NCI-H1694 (cell line): Measurements from ENCODE around the gene ARSA.
"Not testable (repeated sequence)": the region's sequence is repeated elsewhere in the genome, so short reads cannot be mapped to it uniquely, and the experiment has no call there.

Experiments
- DNase-seq: peaks from one replicate; lab custom pipeline; 2025; lab: John Stamatoyannopoulos, UW

ARSA gene

GRCh38 chr22:50627642-50628542 lies at the start of gene ARSA:
Gene ARSA, minus strand, starts transcription at chr22:50628152. Its CDS starts 373 bp downstream, at chr22:50627779.
- peak; percentile 24 for DNase-seq

DNA sequence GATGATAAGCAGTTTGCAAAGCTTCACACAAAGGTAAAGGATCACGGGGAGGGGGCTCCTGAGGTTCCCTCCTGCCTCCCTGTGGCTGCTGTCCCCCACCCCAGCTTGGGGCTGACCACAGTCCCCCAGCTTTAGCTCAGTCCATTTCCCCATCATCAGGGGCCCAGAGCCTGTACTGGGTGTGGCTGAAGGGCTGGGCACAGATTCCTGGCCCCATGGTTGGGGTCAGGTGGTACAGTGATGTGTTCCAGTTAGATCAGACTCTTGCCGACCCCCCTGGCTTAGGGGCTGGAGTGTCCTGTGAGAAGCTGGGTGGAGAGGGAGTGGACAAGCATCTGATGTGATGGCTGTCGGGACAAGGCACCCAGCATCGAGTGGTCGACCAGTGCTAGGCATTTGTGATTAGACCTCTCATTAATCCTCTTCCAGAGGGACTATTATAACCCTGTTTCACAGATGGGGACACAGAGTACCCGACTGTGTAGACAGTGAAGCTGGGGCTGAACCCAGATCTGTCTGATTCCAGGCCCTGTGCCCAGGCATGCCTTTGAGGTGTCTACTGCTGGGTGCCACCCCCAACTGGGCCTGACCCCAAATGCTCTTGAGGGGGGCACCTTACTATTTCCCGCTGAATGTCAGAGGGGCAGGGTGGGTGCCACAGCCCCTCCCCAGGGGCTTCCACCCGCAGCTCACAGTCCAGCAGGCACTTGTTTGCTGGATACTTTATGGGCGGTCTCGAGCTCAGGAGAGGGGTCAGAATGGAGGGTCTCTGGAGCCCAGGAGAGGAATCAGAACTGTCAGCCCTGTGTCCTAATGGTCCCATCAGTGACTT lies 48.9 kb upstream of the ARSA start:
- no peak for DNase-seq

GRCh38 chr22:50676180-50676636 lies 48.3 kb upstream of the ARSA start:
- DNase-seq = no peak

DNA sequence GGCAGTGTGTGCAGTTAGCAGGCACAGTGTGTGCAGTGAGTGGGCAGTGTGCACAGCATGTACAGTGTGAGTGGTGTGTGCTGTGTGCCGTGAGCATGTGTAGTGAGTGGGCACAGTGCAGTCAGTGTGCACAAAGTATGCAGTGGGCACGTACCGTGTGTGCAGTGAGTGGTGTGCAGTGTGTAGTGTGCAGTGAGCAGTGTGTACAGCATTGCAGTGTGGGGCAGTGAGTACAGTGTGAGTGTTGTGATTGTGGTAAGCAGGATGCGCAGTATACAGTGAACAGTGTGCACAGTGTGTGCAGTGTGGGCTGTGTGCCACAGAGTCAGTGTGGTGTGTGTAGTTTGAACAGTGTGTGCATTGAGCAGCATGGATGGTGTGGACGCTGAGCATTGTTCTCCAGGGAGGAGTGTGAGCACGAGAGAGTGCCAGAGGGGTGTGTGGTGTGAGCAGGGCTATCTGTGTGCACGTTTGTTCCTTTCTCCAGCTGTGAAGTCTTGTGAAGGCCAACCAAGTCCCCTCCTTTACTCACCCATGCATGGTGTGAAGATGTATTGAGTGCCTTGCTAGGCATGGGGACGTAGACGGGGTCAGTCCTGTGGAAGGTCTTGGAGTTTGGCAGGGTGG lies 47.7 kb upstream of the ARSA start:
- DNase-seq = no peak

- DNase-seq = peak; percentile 14
Measured at GRCh38 chr22:50674606-50675552, 46.9 kb upstream of the ARSA start.

GRCh38 chr22:50674130-50674500 lies 46.2 kb upstream of the ARSA start:
- no peak for DNase-seq

DNA sequence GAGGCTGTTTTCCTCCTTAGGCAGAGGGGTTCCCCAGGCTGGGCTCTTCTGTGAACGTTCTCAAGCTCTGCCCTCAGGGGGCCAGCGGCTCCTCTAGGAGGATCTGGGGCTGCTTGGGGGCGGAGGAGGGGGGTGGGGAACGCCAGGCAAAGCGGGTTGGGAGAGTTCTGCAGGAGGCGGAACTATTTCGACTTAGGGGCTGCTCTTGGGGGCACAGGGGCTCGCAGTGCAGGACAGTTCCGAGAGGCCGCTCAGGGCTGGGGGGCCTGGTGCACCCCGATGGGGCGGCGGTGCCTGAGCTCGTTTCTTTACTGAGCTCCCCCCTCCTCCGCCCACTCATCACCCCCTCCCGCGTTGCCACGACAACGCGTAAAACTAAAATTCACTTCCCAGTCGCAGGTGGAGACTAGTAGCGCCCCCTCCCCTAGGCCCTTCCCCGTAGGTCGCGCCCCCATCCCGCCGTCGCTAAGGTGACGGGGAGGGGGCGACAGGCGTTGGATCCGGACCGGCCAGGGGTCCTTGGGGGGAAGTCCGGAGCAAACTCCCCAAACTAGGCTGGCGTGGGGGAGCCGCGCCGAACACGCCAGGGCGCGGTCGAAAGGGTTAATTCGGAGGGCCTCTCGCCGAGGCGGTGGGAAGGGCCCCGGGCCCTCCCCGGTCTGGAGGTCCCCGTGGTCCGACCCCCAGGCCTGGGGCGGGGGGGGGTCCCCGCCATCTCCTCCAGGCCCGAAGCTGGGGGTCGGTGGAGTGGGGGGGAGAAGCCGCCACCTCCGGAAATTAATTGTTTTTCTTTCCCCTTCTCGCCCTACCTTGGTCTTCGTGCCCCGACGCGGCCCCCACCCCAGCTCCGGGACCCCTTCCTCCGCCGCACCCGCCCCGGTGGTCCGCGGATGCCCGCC lies 45.5 kb upstream of the ARSA start:
- DNase-seq = no peak

GRCh38 chr22:50672471-50673230 lies 44.7 kb upstream of the ARSA start, which contains the start of gene SHANK3:
Gene SHANK3, plus strand, starts transcription at chr22:50672823.
- no peak for DNase-seq

DNA sequence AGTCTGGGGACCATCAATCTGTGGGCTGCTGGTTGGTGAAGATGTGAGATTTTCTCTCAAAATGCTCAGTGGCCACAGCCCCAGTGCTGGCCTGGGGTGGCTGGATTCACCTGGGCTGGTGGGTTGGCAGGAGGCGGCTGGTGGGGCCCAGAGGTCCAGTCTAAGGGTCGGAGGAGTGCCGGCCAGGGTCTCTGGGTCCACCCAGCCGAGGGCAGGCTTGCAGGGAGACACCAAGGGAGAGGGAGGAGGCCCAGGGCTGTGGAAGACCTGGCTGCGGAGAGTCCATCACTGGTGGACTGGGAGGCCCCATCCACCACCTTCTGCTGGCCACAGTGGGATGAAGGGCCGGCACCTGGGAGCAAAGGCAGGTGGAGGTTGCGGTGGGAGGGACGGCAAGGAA lies 44.1 kb upstream of the ARSA start:
- no peak for DNase-seq

DNA sequence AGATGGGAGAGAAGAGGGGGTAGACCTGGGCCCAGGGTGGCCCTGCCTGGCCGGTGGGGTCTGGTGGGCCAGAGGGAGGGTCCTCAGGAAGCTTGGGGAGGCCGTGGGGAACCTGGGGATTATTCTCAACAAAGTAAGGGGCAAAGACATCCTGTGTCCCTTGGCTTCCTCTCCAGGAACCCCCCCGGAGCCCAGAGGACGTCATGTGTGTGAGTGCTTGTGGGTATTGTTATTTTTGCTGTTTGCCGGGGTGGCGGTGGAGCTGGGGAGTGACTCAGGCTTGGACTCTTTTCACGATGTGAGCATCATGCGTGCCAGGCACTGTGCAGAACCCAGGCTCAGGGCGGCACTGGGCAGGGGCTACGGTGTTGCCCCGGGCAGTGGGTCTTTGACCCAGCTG lies 43.7 kb upstream of the ARSA start:
- DNase-seq = no peak

- DNase-seq = no peak
Measured at GRCh38 chr22:50670914-50671538, 43.1 kb upstream of the ARSA start.

DNA sequence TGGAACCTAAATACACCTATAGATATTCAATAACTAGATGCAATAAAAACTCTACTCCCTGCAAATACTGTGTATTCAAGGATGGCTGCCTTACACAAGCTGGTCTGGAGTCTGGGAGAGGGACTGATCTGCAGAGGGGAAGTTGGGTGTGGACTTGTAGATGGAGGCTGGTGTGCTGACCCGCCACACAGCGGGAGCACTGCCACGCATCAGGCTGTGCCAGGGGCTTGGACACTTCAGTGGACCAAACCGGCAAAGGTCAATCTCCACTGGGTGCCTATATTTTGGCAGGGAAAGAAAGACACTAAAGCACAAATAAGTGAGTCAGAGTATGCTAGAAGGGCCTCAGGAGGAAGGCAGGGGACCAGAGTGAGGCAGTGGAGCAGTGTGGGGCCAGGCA lies 42.6 kb upstream of the ARSA start:
- DNase-seq = no peak

- DNase-seq = no peak
Measured at GRCh38 chr22:50665738-50666137, 37.8 kb upstream of the ARSA start.

DNA sequence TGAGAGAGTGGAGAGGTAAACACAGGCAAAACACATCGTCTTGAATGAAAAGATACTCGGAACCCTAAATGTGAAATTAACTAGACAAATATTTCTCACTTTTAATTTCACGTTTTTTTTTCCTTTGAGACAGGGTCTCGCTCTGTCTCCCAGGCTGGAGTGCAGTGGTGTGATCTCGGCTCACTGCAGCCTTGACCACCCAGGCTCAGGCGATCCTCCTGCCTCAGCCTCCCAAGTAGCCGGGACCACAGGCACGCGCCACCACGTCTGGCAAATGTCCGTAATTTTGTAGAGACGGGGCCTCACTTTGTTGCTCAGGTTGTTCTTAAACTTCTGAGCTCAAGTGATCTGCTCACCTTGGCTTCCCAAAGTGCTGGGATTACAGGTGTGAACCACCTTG lies 37.3 kb upstream of the ARSA start:
- DNase-seq = no peak

DNA sequence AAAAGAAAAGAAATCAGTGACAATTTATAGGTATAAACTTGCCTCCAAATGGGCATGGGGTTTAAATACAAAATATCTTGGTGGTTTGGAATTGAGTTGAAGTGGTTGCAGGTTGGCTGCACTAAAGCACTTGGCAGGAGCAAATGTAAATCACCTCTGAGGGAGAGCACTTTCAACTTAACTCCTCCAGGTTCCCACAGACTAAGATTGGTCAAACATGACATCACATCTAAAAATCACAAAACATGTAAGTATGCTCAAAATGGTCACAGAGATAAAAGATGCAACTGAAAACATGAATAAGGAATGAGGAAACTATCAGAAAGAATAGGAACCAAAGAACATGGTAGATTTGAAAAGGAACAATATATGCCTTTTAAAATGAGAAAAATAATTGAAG lies 32.4 kb upstream of the ARSA start:
- no peak for DNase-seq

GRCh38 chr22:50659711-50660110 lies 31.8 kb upstream of the ARSA start:
- DNase-seq = not testable (repeated sequence)

DNA sequence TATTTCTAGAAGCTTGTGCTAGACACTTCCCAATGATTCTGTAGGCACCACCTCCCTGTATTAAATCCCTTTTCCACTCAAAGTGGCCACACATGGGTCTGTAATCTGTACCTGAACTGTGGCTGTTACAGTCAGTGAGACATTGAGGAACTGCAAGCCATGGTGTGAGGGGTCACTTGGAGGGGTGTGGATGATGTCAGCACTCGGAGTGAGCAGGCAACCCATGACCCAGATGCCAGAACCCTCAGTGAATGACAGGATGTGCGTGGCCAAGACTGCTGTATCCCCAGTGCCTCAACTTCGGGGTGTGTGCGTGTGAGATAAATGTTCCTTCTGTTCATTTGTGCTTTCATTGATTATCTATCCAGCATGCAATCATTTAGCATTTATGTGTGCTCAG lies 30.0 kb upstream of the ARSA start:
- no peak for DNase-seq

GRCh38 chr22:50656122-50657070 lies 28.4 kb upstream of the ARSA start:
- DNase-seq = no peak
